Keratinocyte (primary cell): ENCODE data around the gene BRINP1. TPM values are rescaled to one million over a fixed set of nuclear protein-coding genes. Genes with fewer than 3 reads are reported as not detected.

ENCODE experiments used
- DNase-seq: peaks from one replicate; pipeline ENCODE4 v3.0.0-alpha.2; 2011; ENCODE audit warnings: low read depth, missing footprints, low spot score
- FAIRE-seq: peaks from 2 replicates; lab custom pipeline; 2011; peaks lifted over from hg19 to GRCh38; lab: Jason Lieb, UNC
- H2AFZ ChIP-seq: 2 replicates; pipeline ENCODE4 v1.6.0; 2012; ENCODE audit warnings: low read length, control low read depth, inconsistent platforms; ENCODE audit not compliant: control insufficient read depth
- H3K27ac ChIP-seq: 2 replicates; pipeline ENCODE4 v1.5.1; 2011; ENCODE audit warnings: low read length; ENCODE audit not compliant: control insufficient read depth, insufficient read depth
- H3K27me3 ChIP-seq: 3 replicates; pipeline ENCODE4 v1.6.0; 2011; ENCODE audit warnings: low read length; ENCODE audit not compliant: control insufficient read depth, insufficient read depth; ENCODE audit errors: extremely low read depth
- H3K36me3 ChIP-seq, 2 experiments: 2 replicates in 1 of 2; 3 replicates in 1 of 2; pipeline ENCODE4 v1.5.1; 2011; ENCODE audit warnings: low read length in 2 of 2, mild to moderate bottlenecking in 1 of 2; ENCODE audit not compliant: control insufficient read depth in 2 of 2, insufficient read depth in 2 of 2; ENCODE audit errors: extremely low read depth in 1 of 2
- H3K4me1 ChIP-seq: 3 replicates; pipeline ENCODE4 v1.5.1; 2011; ENCODE audit warnings: low read length; ENCODE audit not compliant: control insufficient read depth, insufficient read depth; ENCODE audit errors: extremely low read depth
- H3K4me2 ChIP-seq: 3 replicates; pipeline ENCODE4 v1.6.0; 2011; ENCODE audit warnings: low read depth, low read length; ENCODE audit not compliant: control insufficient read depth, insufficient read depth; ENCODE audit errors: extremely low read depth
- H3K4me3 ChIP-seq, 3 experiments: fragments of 200-600 bp in 1 of 3; sonication (generic) in 1 of 3; 2 replicates in 2 of 3; 3 replicates in 1 of 3; pipeline ENCODE4 v1.5.1; 2011 to 2016; ENCODE audit warnings: low read length in 3 of 3, mild to moderate bottlenecking in 3 of 3, control low read depth in 2 of 3, inconsistent platforms in 1 of 3, low read depth in 1 of 3, mixed read lengths in 1 of 3, mixed run types in 1 of 3, moderate library complexity in 1 of 3; ENCODE audit not compliant: control insufficient read depth in 2 of 3, insufficient read depth in 2 of 3; ENCODE audit errors: extremely low read depth in 1 of 3
- H3K79me2 ChIP-seq: 2 replicates; pipeline ENCODE4 v1.6.0; 2012; ENCODE audit warnings: low read length; ENCODE audit not compliant: control insufficient read depth, insufficient read depth
- H3K9ac ChIP-seq: 3 replicates; pipeline ENCODE4 v1.6.0; 2011; ENCODE audit warnings: low read length; ENCODE audit not compliant: control insufficient read depth, insufficient read depth; ENCODE audit errors: extremely low read depth
- H3K9me1 ChIP-seq: 3 replicates; pipeline ENCODE4 v1.6.0; 2011; ENCODE audit warnings: low read length; ENCODE audit not compliant: control insufficient read depth, insufficient read depth; ENCODE audit errors: extremely low read depth
- H3K9me3 ChIP-seq: 2 replicates; pipeline ENCODE4 v1.5.1; 2012; ENCODE audit warnings: low read depth, low read length; ENCODE audit not compliant: control insufficient read depth
- H4K20me1 ChIP-seq: 3 replicates; pipeline ENCODE4 v1.6.0; 2011; ENCODE audit warnings: low read length; ENCODE audit not compliant: control insufficient read depth, insufficient read depth; ENCODE audit errors: extremely low read depth
- EZH2 ChIP-seq: IDR thresholded peaks from one replicate; pipeline ENCODE4 v1.6.1; 2012; ENCODE audit warnings: inconsistent platforms, mild to moderate bottlenecking, low read length, moderate library complexity
- dilution Hi-C: fragments of 300-500 bp; cut with MboI; formaldehyde crosslinking; loops from one replicate; pipeline ENCODE4 v1.7.0; 2020; ENCODE audit warnings: low sequenced_read_pairs; ENCODE audit not compliant: extremely low pct_ligation_motif_present
- polyA plus RNA-seq, 5 experiments: library from polyadenylated mRNA; depleted of rRNA in 3 of 5; stranded (reverse) in 3 of 5; stranded (forward) in 1 of 5; unstranded in 1 of 5; fragments of >200 nt; gene quantifications; 1 replicate in 1 of 5; 2 replicates in 3 of 5; 3 replicates in 1 of 5; pipeline versions ENCODE4 v1.2.1 to v1.2.3, GENCODE V29; 2011 to 2012; ENCODE audit warnings: missing spikeins in 2 of 5, low read depth in 1 of 5, low replicate concordance in 1 of 5
- TF ChIP-seq, protein P1 (sequence below), 3 experiments: IDR thresholded peaks in 1 of 3; conservative IDR thresholded peaks in 1 of 3; optimal IDR thresholded peaks in 1 of 3; 2 replicates in 2 of 3; 3 replicates in 1 of 3; pipeline versions ENCODE3 to v1.5.1; 2011; ENCODE audit warnings: low read length in 3 of 3, mild to moderate bottlenecking in 3 of 3, moderate library complexity in 2 of 3, control low read depth in 1 of 3, inconsistent platforms in 1 of 3; ENCODE audit not compliant: insufficient read depth in 2 of 3; ENCODE audit errors: extremely low read depth in 1 of 3

The BRINP1 gene
- polyA plus RNA-seq, 1 donor (not counting 4 experiments of a cell fraction or from before 2014, with no cell fraction given), result 0.63 TPM

DNA sequence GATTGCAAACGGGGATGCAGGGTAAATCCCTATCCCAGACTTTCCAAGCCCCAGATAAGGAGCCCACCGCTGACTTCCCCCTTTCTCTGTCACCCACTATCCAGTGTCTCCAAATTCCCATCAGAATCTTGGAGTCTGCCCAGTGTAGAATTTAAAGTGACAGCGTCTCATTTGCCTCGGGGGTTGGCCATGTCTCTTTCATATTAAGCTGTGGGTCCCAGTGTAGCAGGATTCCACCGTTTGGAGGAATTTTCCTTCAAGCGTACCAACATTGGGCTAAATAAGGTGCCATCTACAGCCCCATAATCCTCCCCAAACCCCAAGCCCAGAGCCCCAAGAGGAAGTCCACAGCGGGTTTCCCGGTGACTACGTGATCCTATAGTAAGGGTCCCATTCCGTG is 1.1 kb downstream of the BRINP1 start:
- Histone ChIP-seq H3K27me3 (peaks cover 39% of the 10 kb centered on the region), H3K36me3 (no peaks in the 10 kb centered on the region), H4K20me1 (no peaks in the 10 kb centered on the region), H2AFZ (no peak overlapping the region), H3K4me1 (no peaks in the 10 kb centered on the region), H3K4me3 (peak overlapping the region in 1 of 3 experiments; percentile 43), H3K4me2 (no peak overlapping the region), H3K9me1 (no peaks in the 10 kb centered on the region), H3K9ac (no peak overlapping the region), H3K9me3 (no peaks in the 10 kb centered on the region), H3K27ac (no peak overlapping the region), H3K79me2 (no peaks in the 10 kb centered on the region)
- no peak for DNase-seq
- TF ChIP-seq EZH2, result no peak
- TF ChIP-seq, protein P1, sequence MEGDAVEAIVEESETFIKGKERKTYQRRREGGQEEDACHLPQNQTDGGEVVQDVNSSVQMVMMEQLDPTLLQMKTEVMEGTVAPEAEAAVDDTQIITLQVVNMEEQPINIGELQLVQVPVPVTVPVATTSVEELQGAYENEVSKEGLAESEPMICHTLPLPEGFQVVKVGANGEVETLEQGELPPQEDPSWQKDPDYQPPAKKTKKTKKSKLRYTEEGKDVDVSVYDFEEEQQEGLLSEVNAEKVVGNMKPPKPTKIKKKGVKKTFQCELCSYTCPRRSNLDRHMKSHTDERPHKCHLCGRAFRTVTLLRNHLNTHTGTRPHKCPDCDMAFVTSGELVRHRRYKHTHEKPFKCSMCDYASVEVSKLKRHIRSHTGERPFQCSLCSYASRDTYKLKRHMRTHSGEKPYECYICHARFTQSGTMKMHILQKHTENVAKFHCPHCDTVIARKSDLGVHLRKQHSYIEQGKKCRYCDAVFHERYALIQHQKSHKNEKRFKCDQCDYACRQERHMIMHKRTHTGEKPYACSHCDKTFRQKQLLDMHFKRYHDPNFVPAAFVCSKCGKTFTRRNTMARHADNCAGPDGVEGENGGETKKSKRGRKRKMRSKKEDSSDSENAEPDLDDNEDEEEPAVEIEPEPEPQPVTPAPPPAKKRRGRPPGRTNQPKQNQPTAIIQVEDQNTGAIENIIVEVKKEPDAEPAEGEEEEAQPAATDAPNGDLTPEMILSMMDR (optimal IDR thresholded peaks at IDR 0.05 in 1 of 3, IDR thresholded peaks at IDR 0.05 in 1 of 3, conservative IDR thresholded peaks at IDR 0.05 in 1 of 3; ENCODE audit: extremely low read depth in 1 of 3, insufficient read depth in 2 of 3, low read length in 3 of 3), result no peak
- no peak for FAIRE-seq
- dilution Hi-C loops, result no loop called here

DNA sequence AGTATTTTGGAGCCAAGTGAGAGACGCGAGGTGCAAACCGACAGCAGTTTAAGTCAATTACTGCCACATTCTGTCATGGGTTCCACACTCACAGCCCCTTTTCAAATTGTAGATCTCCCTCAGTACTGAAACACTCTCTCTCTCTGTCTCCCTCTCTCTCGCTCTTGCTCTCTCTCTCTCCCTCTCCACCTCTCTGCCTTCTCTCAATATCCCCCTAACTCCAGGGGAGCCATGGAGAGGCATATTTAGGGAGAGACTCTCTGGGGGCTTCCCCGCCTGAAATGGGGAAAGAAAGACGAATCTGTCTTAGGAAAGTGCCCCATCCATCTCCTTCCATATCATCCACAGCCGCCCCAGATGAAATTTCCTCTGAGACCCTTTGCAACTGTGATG is 1.6 kb downstream of the BRINP1 start:
- no peaks in the 10 kb centered on the region for H3K9me1 ChIP-seq
- no peaks in the 10 kb centered on the region for H4K20me1 ChIP-seq
- H3K4me3 ChIP-seq, result no peak overlapping the region
- no peaks in the 10 kb centered on the region for H3K36me3 ChIP-seq
- H3K4me2 ChIP-seq, result no peak overlapping the region
- H3K9ac ChIP-seq, result no peak overlapping the region
- no peaks in the 10 kb centered on the region for H3K79me2 ChIP-seq
- H3K27me3 ChIP-seq, result peaks cover 39% of the 10 kb centered on the region
- FAIRE-seq (no peak), DNase-seq (no peak)
- H2AFZ ChIP-seq, result no peak overlapping the region
- H3K4me1 ChIP-seq, result no peaks in the 10 kb centered on the region
- dilution Hi-C loops, result no loop called here
- H3K9me3 ChIP-seq, result no peaks in the 10 kb centered on the region
- TF ChIP-seq, protein P1 (optimal IDR thresholded peaks at IDR 0.05 in 1 of 3, IDR thresholded peaks at IDR 0.05 in 1 of 3, conservative IDR thresholded peaks at IDR 0.05 in 1 of 3; ENCODE audit: extremely low read depth in 1 of 3, insufficient read depth in 2 of 3, low read length in 3 of 3), result no peak
- no peak for TF ChIP-seq EZH2
- H3K27ac ChIP-seq, result no peak overlapping the region
